ENCODE data around the gene SPATA46. TPM values are rescaled to one million over a fixed set of nuclear protein-coding genes. Genes with fewer than 3 reads are reported as not detected.

Gene SPATA46
- total and polyA plus RNA-seq, 2 experiments from 2014 or later: not detected

- Histone ChIP-seq H3K9me3 (ENCODE audit: low read depth) (no peaks in the 10 kb centered on the region), H3K4me1 (ENCODE audit: low read depth) (peaks cover 23% of the 10 kb centered on the region), H3K36me3 (no peaks in the 10 kb centered on the region), H3K4me3 (no peak overlapping the region), H3K27me3 (no peaks in the 10 kb centered on the region), H3K27ac (no peak overlapping the region)
- DNase-seq (ENCODE audit: low read depth in 1 of 2, low spot score in 1 of 2): no peak
- no peak for TF ChIP-seq CTCF (IDR thresholded peaks at IDR 0.05; ENCODE audit: low read depth, low read length)
Observed at GRCh38 chr1:162347281-162347680, 29.4 kb downstream of the SPATA46 start.

DNA sequence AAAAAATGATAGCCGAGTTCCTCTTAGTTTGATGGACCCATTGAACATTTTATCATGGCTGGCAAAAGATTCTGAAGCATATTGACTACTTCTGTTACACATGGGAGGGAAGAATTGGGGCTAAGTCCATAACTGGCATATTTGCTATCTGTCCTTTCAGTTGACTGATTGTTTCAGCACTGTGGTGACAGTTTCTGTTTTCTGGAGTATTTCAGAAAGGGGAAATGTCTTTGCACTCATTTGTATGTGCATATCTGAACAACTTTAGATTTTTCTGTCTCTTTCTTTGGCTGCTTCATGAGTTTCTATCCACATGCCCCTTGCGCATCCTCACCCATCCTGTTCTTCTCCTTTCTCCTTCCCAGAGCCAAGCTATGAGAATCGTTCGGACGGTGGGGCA is 33.2 kb downstream of the SPATA46 start:
- Histone ChIP-seq H3K4me1 (ENCODE audit: low read depth) (peaks cover 6% of the 10 kb centered on the region), H3K9me3 (ENCODE audit: low read depth) (no peaks in the 10 kb centered on the region)

GRCh38 chr1:162342452-162342983 is 34.1 kb downstream of the SPATA46 start:
- H3K36me3 ChIP-seq: no peaks in the 10 kb centered on the region
- peaks cover 10% of the 10 kb centered on the region for H3K4me1 ChIP-seq (ENCODE audit: low read depth)
- H3K9me3 ChIP-seq (ENCODE audit: low read depth): no peaks in the 10 kb centered on the region
- H3K27me3 ChIP-seq: no peaks in the 10 kb centered on the region
- TF ChIP-seq CTCF (IDR thresholded peaks at IDR 0.05; ENCODE audit: low read depth, low read length): no peak
- no peak for DNase-seq (ENCODE audit: low read depth in 1 of 2, low spot score in 1 of 2)
- H3K27ac ChIP-seq: no peak overlapping the region
- no peak overlapping the region for H3K4me3 ChIP-seq

More for the DNA sequence above, 33.2 kb downstream of the SPATA46 start:
- Histone ChIP-seq H3K4me3 (no peak overlapping the region), H3K36me3 (no peaks in the 10 kb centered on the region), H3K27ac (no peak overlapping the region), H3K27me3 (no peaks in the 10 kb centered on the region)
- DNase-seq (ENCODE audit: low read depth in 1 of 2, low spot score in 1 of 2): no peak
- TF ChIP-seq CTCF (IDR thresholded peaks at IDR 0.05; ENCODE audit: low read depth, low read length): no peak

DNA sequence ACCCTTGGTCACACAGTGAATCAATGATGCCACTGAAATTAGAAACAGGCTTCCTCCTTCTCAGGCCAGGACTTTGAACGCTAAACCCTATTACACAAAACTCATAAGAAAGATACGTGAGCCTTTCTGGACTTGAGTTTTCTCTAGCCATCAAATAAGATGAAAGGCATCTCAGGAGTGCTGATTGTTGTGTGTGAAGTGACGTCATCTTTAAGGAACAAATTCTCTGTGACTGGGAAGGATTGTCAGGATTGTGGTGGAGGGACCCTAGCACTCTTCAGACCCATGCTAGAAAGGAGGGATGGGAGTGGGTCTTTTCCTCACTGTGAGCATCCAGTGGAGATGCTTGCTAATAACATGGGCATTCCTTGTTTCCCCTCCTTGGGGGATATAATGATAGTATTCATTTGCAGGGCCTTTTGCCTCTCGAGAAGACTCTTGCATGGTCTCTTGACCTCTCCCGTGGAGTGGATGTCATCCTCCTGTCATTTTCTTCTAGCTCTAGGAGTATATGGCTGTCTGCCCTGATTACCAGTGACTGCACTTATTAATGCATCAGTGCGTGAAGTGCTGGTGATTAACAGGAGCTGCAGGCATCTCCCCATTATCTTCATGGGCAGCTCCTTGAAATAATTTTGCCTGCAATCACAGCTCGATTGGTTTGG is 39.9 kb downstream of the SPATA46 start:
- no peaks in the 10 kb centered on the region for H3K36me3 ChIP-seq
- H3K4me1 ChIP-seq (ENCODE audit: low read depth): peaks cover 4% of the 10 kb centered on the region
- DNase-seq (ENCODE audit: low read depth in 1 of 2, low spot score in 1 of 2): no peak
- no peaks in the 10 kb centered on the region for H3K27me3 ChIP-seq
- no peak for TF ChIP-seq CTCF (IDR thresholded peaks at IDR 0.05; ENCODE audit: low read depth, low read length)
- H3K4me3 ChIP-seq: no peak overlapping the region
- H3K27ac ChIP-seq: no peak overlapping the region
- H3K9me3 ChIP-seq (ENCODE audit: low read depth): no peaks in the 10 kb centered on the region

- no peak overlapping the region for H3K27ac ChIP-seq
- no peak for TF ChIP-seq CTCF (IDR thresholded peaks at IDR 0.05; ENCODE audit: low read depth, low read length)
- H3K4me3 ChIP-seq: no peak overlapping the region
- no peaks in the 10 kb centered on the region for H3K36me3 ChIP-seq
- no peaks in the 10 kb centered on the region for H3K27me3 ChIP-seq
- no peaks in the 10 kb centered on the region for H3K9me3 ChIP-seq (ENCODE audit: low read depth)
- H3K4me1 ChIP-seq (ENCODE audit: low read depth): peaks cover 4% of the 10 kb centered on the region
- peak in 1 of 2 donors; percentile 14 for DNase-seq (ENCODE audit: low read depth in 1 of 2, low spot score in 1 of 2)
Observed at GRCh38 chr1:162335126-162335525, 41.5 kb downstream of the SPATA46 start.
